Fibroblast of pulmonary artery (primary cell): ENCODE measurements around the gene LMX1B.

Experiments used
- DNase-seq: peaks from one replicate; pipeline ENCODE4 v3.0.0-alpha.2; 2010; ENCODE audit warnings: low read depth
- H3K4me3 ChIP-seq: replicated peaks from 2 replicates; pipeline ENCODE4 v1.5.1; 2011; ENCODE audit warnings: low read depth, mild to moderate bottlenecking, control low read depth, low read length, moderate library complexity
- TF ChIP-seq, protein P1 (sequence below): IDR thresholded peaks from 2 replicates; pipeline ENCODE4 v1.5.1; 2011; ENCODE audit warnings: mild to moderate bottlenecking, control low read depth, low read length, inconsistent platforms; ENCODE audit errors: missing control alignments

Gene LMX1B

DNA sequence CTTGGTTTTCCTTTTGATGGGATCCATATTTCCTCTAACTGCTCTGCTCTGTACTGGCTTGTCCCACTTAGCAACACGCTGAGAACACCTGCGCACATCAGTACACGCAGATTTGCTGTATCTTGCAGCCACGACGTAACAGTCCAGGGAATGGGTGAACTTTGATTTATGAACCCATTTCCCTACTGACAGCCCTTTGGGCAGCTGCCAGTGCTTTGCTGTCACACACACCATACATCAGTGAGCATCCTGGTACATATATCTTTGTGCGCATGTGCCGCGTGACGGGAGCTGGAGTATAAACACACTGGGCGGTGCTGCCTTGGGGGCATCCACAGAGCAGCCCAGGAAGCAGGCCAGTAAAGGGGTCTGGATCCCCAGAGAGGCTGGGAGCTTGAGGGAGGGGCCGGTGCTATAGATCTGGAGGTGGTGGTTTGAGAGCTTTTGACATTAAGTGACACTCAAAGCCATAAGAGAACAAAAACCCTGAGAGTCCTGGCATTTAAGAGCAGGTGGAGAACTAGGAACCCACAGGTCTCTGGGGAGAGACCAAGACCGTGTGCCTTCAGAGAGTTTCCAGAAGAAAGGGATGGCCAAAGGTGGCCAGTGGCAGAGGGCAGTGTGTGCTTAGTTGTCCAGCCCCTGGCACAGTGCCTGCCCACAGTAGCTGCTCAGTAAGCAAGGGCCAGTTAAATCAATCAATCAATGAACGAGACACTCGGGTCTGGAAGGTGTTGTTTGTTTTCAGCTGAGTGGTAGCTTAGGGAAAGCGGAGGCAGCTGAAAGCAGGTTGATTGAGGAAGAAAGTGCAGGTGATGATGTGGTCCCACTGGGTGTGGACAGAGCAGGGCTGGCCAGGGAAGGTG is 53.7 kb downstream of the LMX1B start:
- TF ChIP-seq, protein P1, sequence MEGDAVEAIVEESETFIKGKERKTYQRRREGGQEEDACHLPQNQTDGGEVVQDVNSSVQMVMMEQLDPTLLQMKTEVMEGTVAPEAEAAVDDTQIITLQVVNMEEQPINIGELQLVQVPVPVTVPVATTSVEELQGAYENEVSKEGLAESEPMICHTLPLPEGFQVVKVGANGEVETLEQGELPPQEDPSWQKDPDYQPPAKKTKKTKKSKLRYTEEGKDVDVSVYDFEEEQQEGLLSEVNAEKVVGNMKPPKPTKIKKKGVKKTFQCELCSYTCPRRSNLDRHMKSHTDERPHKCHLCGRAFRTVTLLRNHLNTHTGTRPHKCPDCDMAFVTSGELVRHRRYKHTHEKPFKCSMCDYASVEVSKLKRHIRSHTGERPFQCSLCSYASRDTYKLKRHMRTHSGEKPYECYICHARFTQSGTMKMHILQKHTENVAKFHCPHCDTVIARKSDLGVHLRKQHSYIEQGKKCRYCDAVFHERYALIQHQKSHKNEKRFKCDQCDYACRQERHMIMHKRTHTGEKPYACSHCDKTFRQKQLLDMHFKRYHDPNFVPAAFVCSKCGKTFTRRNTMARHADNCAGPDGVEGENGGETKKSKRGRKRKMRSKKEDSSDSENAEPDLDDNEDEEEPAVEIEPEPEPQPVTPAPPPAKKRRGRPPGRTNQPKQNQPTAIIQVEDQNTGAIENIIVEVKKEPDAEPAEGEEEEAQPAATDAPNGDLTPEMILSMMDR: no peak
- DNase-seq: no peak
- no peak overlapping the region for H3K4me3 ChIP-seq

DNA sequence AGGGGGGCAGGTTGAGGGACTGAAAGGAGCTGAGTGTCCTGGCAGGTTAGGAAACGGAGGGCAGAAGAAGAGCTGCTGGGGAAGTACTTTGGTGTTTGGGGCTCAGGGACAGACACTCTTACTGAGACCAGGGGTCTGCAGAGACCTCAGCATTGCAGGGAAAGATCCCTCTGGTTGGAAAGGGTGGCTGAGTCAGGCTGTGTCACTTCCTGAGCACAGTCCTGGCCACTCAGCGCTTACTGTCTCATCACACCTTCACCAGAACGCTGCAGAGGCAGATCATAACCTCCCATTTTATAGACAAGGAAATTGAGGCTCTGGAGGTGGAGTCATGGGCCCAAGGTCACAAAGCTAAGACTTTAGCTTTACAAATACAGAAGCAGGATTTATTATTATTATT is 54.3 kb downstream of the LMX1B start:
- DNase-seq: no peak
- TF ChIP-seq, protein P1: no peak
- H3K4me3 ChIP-seq: no peak overlapping the region

DNA sequence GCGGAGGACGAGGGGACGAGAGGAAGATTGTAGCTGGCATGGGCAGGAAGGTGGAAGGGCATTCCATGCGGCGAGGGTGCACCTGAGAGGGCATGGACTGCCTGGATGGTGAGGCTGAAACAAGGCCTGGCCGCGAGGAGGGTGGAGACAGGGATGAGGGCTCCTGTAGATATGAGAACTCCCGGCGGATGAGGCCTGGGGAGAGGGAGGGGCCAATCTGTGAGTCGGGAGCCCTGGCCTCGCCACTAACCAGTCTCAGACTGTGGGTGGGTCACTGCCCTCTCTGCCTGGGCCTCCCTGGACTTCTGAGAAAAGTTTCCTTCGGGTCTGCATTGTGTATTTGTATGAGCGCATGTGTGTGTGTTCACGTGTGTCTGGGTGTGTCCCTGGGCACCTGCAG is 55.4 kb downstream of the LMX1B start:
- H3K4me3 ChIP-seq: no peak overlapping the region
- TF ChIP-seq, protein P1: no peak
- no peak for DNase-seq

DNA sequence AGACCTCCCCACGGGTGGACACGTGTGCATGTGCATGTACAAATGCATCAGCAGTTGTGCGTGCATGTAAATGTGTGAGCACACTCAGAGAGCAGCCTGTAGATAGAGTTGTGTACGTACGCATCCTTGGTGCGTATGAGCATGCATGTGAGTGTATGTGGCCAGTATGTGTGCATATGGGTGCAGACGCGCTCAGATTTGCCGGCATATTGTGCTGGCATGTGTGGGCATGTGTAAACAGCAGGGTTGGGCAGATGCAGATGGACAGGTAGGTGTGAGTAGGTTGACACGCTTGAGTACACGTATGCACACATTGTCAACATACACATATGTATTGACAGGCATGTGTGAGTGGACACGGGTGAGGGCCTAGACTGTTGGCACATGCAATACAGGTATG is 56.5 kb downstream of the LMX1B start:
- no peak overlapping the region for H3K4me3 ChIP-seq
- TF ChIP-seq, protein P1: no peak
- no peak for DNase-seq

DNA sequence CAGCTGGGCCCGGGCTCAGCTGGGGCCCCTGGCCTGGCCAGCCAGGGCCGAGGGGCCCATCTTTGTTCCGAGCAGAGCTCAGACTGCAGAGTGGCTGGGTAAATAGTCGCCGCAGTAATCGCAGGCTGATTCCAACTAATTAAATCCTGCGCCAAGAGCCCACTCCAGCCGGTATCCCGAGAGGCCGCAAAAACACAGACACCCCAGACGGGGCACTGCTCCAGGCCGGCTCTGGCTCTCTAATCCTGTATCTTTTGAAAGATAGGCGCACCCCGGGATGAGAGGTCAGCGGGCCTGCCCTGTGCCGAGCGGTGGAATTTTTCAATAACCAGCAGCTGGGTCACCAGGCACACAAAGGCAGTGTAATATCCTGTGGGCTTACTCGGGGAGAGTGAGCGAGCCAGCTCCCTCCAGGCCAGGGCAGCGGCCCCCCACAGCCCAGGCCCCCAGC is 57.7 kb downstream of the LMX1B start:
- DNase-seq: no peak
- no peak overlapping the region for H3K4me3 ChIP-seq
- TF ChIP-seq, protein P1: no peak

DNA sequence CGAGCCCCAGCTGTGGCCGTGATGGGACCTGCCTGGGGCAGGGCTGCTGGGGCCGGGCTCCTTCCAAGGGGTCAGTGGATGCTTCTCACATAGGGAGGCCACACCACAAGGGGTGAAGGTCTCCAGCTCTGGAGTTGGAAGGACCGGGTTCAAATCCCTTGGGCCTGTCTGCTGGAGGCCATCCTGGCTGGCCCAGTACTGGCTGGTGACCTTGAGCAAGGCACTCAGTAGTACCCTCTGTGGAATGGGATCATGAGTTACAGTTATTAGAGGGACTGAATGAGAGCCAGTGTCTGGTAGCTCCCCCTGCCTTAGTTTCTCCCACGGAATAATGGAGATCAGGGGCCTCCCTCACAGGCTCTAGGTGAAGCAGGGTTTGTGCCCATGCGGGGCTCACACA is 58.3 kb downstream of the LMX1B start:
- no peak for DNase-seq
- no peak overlapping the region for H3K4me3 ChIP-seq
- TF ChIP-seq, protein P1: no peak

DNA sequence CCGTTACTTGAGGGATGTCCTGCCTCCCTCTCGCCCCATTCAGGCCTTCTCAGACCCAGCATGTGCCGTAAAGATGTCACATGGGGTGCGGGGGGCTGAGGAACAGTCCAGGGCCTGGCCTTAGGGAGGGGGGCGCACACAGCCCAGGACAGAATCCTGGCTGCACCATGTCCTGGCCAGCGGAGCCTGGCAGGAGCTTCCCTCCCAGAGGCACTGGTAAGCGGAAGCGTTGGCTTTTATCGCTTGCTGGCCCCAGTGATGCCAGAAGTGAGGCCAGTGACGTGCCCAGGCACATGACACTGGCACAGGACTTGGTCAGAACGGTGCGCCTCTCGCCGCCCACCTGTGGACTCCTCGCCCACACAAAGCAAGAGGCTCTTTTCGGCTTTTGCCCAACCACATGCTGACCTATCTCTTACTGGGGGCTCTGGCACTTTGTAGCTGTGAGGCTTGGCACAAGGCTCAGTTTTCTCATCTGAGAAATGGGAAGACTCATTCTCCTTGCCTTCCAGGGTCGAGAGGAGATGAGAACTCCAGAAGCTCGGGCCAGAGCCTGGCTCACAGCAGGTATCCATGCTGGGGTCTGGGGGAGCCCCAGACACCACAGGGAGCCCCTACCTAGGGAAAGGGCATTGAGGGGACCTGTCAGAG is 59.0 kb downstream of the LMX1B start:
- TF ChIP-seq, protein P1: no peak
- no peak for DNase-seq
- no peak overlapping the region for H3K4me3 ChIP-seq
